Upper lobe of left lung (tissue), 4 donors: ENCODE results near the gene CREB3L4.

Experiments used
- EP300 ChIP-seq, 4 donors: sonication (generic); formaldehyde crosslinking; IDR thresholded peaks; one replicate each; pipeline ENCODE4 v1.5.1; 2017; ENCODE audit warnings: antibody characterized with exemption in 4 of 4, control low read depth in 2 of 4
- POLR2A ChIP-seq, 4 donors: fragments of 450-650 bp; IDR thresholded peaks; one replicate each; pipeline ENCODE4 v1.5.1; 2016 to 2017; ENCODE audit warnings: antibody characterized with exemption in 4 of 4, mild to moderate bottlenecking in 2 of 4
- TF ChIP-seq, protein P1 (sequence below), 6 experiments: fragments of 450-650 bp in 4 of 6; fragments of 200-600 bp in 2 of 6; sonication (generic) in 2 of 6; IDR thresholded peaks; one replicate each; pipeline ENCODE4 v1.5.1; 2016 to 2019; ENCODE audit warnings: antibody characterized with exemption in 6 of 6

DNA sequence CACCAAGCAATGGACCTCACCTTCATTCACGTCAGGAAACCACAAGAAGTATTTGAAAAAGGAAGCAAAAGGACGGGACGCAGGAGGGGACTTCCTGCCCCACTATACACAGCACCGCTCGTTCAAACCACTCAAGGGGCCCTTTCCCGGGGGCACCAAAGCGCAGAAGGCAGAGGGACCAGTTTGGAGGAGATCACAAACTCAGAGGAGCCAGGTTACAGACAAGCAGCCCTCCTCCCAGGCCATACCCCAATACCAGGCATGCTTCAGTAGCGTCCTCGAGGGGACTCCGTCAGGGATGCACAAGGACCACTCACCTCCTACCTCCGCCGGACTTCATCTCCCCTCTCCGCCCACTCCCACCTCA lies 10.0 kb upstream of the CREB3L4 start:
- TF ChIP-seq POLR2A (IDR thresholded peaks at IDR 0.05) (no peak), EP300 (IDR thresholded peaks at IDR 0.05) (no peak)
- TF ChIP-seq, protein P1, sequence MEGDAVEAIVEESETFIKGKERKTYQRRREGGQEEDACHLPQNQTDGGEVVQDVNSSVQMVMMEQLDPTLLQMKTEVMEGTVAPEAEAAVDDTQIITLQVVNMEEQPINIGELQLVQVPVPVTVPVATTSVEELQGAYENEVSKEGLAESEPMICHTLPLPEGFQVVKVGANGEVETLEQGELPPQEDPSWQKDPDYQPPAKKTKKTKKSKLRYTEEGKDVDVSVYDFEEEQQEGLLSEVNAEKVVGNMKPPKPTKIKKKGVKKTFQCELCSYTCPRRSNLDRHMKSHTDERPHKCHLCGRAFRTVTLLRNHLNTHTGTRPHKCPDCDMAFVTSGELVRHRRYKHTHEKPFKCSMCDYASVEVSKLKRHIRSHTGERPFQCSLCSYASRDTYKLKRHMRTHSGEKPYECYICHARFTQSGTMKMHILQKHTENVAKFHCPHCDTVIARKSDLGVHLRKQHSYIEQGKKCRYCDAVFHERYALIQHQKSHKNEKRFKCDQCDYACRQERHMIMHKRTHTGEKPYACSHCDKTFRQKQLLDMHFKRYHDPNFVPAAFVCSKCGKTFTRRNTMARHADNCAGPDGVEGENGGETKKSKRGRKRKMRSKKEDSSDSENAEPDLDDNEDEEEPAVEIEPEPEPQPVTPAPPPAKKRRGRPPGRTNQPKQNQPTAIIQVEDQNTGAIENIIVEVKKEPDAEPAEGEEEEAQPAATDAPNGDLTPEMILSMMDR (IDR thresholded peaks at IDR 0.05): no peak
